ENCODE data around the gene SLC4A1. TPM values are rescaled to one million over a fixed set of nuclear protein-coding genes. Genes with fewer than 3 reads are reported as not detected.

SLC4A1 gene
- total and polyA plus RNA-seq, 3 donors from 2014 or later, result 0.12 to 0.71 (median 0.37) TPM

DNA sequence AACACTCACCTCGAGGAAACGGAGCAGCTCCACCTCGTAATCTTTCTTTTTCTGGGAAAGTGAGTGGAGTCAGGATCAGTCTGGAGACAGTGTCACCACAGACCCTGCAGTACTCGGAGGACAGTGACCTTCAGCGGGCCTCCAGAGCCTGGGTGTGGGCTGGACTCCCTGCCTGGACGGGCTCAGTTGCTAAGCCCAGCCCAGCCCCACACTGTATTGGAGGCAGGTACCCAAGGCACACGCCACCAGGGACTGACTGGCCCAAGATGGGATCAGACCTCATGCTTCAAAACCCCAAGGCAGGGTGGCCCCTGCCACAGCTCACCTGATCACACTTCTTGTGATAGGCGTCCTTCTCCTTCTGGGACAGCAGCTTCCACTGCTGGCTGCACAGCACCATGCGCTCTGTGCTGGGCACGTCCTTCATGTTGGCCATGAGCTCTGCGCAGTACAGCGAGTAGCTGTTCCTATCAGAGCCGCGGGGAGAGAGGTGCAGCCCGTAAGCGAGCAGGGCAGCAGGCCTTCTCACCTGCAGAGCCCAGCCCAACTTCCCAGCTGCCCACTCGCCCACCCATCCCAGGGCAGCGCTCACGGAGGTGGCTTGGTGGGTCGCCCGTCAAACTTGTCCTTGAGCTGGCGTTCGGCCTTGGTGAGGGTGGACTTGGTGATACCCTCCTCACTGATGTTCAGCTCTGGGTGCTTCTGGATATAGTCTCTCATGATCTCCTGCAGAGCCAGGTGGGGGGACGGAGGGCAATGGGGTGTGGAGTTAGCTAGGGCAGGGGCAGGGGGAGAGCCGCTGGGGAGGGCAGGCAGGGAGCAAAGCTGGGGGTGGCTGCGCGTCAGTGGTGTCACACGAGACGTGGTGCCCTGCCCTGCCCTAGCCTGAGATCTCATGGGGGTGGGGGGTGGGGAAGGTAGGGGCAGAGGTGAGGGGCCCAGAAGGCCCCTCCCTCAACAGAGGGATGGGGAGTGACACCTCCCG lies 56.4 kb downstream of the SLC4A1 start:
- peaks cover 23% of the 10 kb centered on the region for H3K4me1 ChIP-seq
- no peak for TF ChIP-seq CTCF (IDR thresholded peaks at IDR 0.05)
- no peak for TF ChIP-seq POLR2A (IDR thresholded peaks at IDR 0.05)
- H3K4me3 ChIP-seq, result no peak overlapping the region
- 80 to 84% methylated on average over 11 to 20 of the region's 30 CpGs for WGBS, 2 donors
- DNase-seq, result no peak
- intact Hi-C loops (cut with DNase I; ENCODE audit: low total_unique reads), result no loop called here
- no peaks in the 10 kb centered on the region for H3K27me3 ChIP-seq
- H3K9me3 ChIP-seq, result no peaks in the 10 kb centered on the region
- no peak overlapping the region for H3K27ac ChIP-seq
- H3K36me3 ChIP-seq (ENCODE audit: low read depth, missing control alignments), result peaks cover 5% of the 10 kb centered on the region

- Histone ChIP-seq H3K9me3 (no peaks in the 10 kb centered on the region), H3K4me1 (peaks cover 23% of the 10 kb centered on the region), H3K27me3 (no peaks in the 10 kb centered on the region), H3K27ac (peak overlapping the region; percentile 55 to 68), H3K4me3 (peak overlapping the region in 1 of 2 donors; percentile 31), H3K36me3 (ENCODE audit: low read depth, missing control alignments) (peaks cover 5% of the 10 kb centered on the region)
- WGBS, 2 donors, result 20 to 41% methylated on average over 3 to 52 of the region's 64 CpGs
- intact Hi-C loops (cut with DNase I; ENCODE audit: low total_unique reads), result no loop called here
- peak; percentile 92 for DNase-seq
- TF ChIP-seq POLR2A (IDR thresholded peaks at IDR 0.05) (no peak), CTCF (IDR thresholded peaks at IDR 0.05) (peak; percentile 95 to 99 (median 99))
Observed at GRCh38 chr17:44210342-44211192, 57.4 kb downstream of the SLC4A1 start.

DNA sequence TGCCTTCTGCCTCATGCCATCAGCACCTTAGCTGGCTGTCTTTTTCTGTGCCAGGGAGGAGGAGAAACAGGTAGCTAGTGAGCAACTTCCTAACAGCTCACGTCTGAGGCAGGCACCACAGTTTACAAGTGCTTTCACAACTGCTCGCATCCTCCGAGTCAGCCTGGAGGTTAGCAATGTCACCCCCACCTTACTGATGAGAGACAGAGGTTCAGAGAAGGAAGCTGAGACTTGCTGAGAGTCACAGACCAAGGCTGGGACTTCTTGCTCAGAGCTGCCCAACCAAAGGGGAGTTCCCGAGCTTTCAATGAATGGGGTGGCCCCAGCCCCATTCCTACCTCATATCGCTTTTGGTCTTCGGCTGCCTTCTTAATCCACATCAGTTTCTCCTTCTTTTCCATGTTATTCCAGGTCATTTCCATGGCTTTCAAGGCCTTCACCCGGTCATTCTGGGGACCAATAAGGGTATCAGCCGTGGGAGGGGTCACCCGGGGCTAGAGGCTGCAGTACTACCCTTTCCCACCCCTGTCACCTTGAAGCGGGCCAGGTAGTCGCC lies 58.1 kb downstream of the SLC4A1 start:
- intact Hi-C loops (cut with DNase I; ENCODE audit: low total_unique reads), result no loop called here
- Histone ChIP-seq H3K9me3 (no peaks in the 10 kb centered on the region), H3K27ac (peak overlapping the region; percentile 55 to 60), H3K4me1 (peaks cover 23% of the 10 kb centered on the region), H3K27me3 (no peaks in the 10 kb centered on the region), H3K4me3 (peak overlapping the region in 1 of 2 donors; percentile 31), H3K36me3 (ENCODE audit: low read depth, missing control alignments) (peaks cover 5% of the 10 kb centered on the region)
- no peak for DNase-seq
- WGBS, 2 donors, result 47 to 62% methylated on average over 11 of the region's 11 CpGs
- TF ChIP-seq POLR2A (IDR thresholded peaks at IDR 0.05) (no peak), CTCF (IDR thresholded peaks at IDR 0.05) (no peak)

DNA sequence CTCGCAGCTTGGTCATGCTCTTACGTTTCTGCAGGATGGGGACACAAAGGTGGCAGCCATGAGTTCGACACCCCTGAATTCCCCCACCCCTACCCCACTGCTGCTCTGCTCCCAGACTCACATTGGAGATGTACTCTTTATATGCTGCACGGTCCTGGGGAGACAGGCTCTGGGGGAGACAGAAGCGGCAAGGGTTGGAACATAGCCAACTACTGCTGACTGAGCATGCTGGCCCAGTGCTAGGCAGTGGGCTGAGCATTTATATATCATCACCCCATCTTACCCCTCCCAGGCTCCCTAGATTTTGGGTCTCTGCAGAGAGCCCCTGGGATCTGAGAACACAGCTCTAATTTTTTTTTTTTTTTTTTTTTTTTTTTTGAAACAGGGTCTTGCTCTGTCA lies 60.2 kb downstream of the SLC4A1 start:
- intact Hi-C loops (cut with DNase I; ENCODE audit: low total_unique reads), result no loop called here
- H3K4me1 ChIP-seq, result peaks cover 17% of the 10 kb centered on the region
- DNase-seq, result no peak
- TF ChIP-seq POLR2A (IDR thresholded peaks at IDR 0.05) (no peak), CTCF (IDR thresholded peaks at IDR 0.05) (no peak)
- H3K4me3 ChIP-seq, result no peak overlapping the region
- WGBS, 2 donors, result 86 to 90% methylated on average over 5 of the region's 5 CpGs
- H3K27me3 ChIP-seq, result no peaks in the 10 kb centered on the region
- H3K36me3 ChIP-seq (ENCODE audit: low read depth, missing control alignments), result peaks cover 5% of the 10 kb centered on the region
- no peak overlapping the region for H3K27ac ChIP-seq
- H3K9me3 ChIP-seq, result no peaks in the 10 kb centered on the region

Measured in testis (tissue), 3 donors.